ENCODE measurements around the gene NTM. TPM values are rescaled to one million over a fixed set of nuclear protein-coding genes. Genes with fewer than 3 reads are reported as not detected.

The NTM gene
- total and polyA plus RNA-seq, 12 donors, result 0.43 to 3.0 (median 1.3) TPM

DNA sequence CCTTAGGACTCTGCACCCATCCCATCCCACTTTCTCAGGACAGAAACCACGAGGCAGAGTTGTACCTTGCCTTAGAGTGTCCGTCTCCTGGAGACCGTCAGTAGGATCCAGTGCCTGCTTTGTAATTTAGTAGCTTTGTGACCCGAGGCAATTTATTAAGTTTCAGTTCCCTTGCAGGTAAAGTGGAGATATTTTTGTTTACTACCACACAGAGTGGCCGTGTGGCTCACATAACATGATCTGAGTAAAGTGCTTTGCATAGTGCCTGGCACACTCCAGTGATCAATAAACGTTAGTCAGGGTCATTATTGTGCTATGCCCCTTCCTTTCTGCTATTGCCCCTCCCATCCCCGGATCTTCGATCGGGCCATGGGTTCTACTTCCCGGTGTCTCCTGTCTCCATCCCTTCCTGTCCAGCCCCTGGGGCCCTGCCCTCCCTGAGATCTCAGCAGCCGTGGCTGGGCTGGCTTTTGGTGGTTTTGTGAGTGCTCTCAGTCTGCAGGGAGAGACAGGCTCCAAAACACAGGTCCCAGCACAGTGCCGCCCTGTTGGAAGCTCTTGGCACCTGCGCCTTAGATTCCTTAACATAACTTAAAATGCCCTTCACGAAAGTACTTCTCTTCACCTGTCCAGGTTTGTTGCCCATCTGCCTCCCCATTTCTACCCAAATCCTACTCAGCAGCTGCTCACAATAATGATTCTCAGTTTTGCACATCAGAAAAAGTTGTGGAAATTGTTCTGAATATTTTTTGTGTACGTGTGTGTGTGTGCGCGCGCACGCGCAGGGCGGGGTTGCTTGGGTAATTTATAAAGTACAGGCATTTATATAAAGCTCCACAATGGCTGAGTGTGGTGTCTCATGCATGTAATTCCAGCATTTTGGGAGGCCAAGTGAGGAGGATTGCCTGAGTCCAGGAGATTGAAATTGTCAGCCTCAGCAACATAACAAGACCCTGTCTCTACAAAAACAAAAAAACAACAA is 753.7 kb downstream of the NTM start:
- Histone ChIP-seq H3K27me3 (peaks cover 0 to 21% (median 0%) of the 10 kb centered on the region in 7 donors), H3K4me1 (peaks cover 0 to 19% (median 14%) of the 10 kb centered on the region in 9 donors)
- 78% methylated on average over 21 of the region's 21 CpGs for WGBS, 2 donors

DNA sequence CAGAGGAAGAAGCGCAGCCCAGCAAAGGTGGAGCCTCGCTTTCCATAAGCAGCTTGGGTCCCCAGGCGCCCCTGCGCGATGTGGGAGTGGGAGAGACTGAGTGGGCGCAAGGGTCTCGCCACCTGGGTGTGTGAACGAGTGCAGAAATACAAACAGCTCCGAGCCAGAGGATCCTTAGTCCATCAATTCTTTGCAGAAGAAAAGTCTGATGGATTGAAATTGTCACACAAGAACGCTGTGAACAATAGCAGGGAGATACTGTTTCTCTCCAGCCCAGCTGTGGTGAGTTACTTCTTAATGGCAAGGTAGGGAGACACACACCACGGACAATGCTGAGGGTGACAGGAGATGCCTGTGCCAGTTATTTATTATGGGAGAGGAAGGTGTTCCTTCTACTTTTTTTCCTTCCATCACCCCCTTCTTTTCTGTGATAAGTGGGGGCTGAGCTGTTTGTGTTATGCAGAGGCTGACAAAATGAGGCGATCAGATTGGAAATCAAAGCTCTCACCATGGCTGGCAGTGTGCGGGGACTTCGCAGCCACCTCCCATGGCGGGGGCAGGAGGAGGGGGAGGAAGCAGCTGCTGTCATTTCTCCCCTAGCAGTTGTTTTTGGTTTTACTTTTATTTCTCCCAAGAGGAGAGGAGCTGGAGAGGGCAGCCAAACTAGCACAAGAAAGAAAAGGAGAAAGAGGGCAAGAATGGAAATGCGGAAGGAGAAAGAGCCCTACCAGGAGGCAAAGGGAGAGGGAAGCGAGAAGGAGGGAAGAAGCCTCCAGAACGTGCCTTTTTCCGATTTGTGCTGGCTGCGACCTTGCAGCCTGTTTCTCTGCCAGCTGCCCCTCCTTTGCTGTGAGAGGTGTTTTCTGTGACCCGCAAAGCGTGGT is 755.8 kb downstream of the NTM start:
- H3K4me1 ChIP-seq, result peaks cover 0 to 19% (median 14%) of the 10 kb centered on the region in 9 donors
- H3K27ac ChIP-seq, result peak overlapping the region in 4 of 10 donors; percentile 1 to 68 (median 42)
- intact Hi-C loops (cut with DNase I), result loop anchor here in 8 of 10 donors (5.0 to 10.0 kb wide), 3 partner anchors 101 to 261 kb away; no protein-coding TSS in a partner anchor
- H3K36me3 ChIP-seq, result no peaks in the 10 kb centered on the region
- H3K27me3 ChIP-seq, result peaks cover 0 to 26% (median 0%) of the 10 kb centered on the region in 7 donors
- H3K4me3 ChIP-seq, result peak overlapping the region in 8 of 10 donors; percentile 17 to 47 (median 39)
- DNase-seq (no peak), ATAC-seq (peak in 7 of 8 donors; percentile 27 to 61 (median 53))
- WGBS, 2 donors, result 10 to 16% methylated on average over 22 of the region's 22 CpGs
- TF ChIP-seq, protein P1, sequence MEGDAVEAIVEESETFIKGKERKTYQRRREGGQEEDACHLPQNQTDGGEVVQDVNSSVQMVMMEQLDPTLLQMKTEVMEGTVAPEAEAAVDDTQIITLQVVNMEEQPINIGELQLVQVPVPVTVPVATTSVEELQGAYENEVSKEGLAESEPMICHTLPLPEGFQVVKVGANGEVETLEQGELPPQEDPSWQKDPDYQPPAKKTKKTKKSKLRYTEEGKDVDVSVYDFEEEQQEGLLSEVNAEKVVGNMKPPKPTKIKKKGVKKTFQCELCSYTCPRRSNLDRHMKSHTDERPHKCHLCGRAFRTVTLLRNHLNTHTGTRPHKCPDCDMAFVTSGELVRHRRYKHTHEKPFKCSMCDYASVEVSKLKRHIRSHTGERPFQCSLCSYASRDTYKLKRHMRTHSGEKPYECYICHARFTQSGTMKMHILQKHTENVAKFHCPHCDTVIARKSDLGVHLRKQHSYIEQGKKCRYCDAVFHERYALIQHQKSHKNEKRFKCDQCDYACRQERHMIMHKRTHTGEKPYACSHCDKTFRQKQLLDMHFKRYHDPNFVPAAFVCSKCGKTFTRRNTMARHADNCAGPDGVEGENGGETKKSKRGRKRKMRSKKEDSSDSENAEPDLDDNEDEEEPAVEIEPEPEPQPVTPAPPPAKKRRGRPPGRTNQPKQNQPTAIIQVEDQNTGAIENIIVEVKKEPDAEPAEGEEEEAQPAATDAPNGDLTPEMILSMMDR (IDR thresholded peaks at IDR 0.05), result no peak
- H3K9me3 ChIP-seq, result no peaks in the 10 kb centered on the region

More for the DNA sequence above, 753.7 kb downstream of the NTM start:
- no peak overlapping the region for H3K27ac ChIP-seq
- ATAC-seq (no peak), DNase-seq (no peak)
- H3K4me3 ChIP-seq, result no peak overlapping the region
- no peaks in the 10 kb centered on the region for H3K9me3 ChIP-seq
- intact Hi-C loops (cut with DNase I), result loop anchor here in 2 of 10 donors (10.0 kb wide), 2 partner anchors 99 to 259 kb away; no protein-coding TSS in a partner anchor
- H3K36me3 ChIP-seq, result no peaks in the 10 kb centered on the region
- TF ChIP-seq, protein P1 (IDR thresholded peaks at IDR 0.05), result no peak

DNA sequence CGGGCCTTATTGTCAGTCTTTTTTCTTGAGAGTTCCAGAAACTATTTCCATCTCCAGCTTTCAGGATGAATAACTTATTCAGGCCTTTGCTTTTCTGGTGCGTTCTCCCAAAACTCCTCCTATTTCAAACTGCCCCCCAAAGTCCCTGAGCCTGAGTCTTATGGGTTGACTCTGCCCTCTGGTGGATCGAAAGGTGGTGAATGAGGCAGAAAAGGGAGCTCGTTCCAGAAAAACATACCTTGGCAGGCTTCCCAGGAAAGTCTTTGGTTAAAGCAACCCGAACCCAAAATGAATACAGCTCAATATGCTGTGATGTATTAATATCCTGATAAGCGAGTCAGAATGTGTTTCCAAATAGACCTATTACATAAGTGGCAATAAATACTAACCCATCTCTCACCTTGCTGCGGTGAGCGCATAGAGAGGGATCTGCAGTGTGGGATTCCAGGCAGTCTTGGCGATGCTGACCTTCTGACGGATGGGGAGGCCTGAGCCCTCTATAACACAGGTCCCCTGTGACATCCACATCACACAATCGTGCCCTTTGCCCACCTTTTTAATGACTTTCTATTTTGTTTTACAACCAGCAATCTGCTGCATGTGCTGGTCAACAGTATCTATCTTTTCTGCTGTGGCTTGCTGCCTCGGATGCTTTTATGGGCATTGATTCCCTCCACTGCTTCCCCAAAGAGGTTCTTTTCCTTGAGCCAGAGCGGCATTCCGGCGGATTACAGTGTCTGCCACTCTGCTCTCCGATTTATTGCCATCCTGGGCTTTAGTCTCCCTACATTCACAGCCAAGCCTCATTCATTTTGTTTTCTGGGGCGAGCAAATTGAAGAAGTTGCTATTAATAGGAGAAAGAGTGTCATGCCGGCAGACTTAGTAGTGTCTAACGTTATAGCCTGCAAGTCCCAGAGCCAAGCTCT is 756.8 kb downstream of the NTM start:
- H3K4me3 ChIP-seq, result peak overlapping the region in 7 of 10 donors; percentile 17 to 47 (median 42)

More for the DNA sequence above, 756.8 kb downstream of the NTM start:
- TF ChIP-seq, protein P1 (IDR thresholded peaks at IDR 0.05), result peak in 8 of 9 donors; percentile 20 to 68 (median 56)
- WGBS, 2 donors, result 47% methylated on average over 19 of the region's 19 CpGs
- ATAC-seq (peak; percentile 20 to 78 (median 74)), DNase-seq (peak in 1 of 2 donors; percentile 73)
- Histone ChIP-seq H3K27ac (peak overlapping the region in 2 of 10 donors; percentile 56 to 68), H3K27me3 (peaks cover 0 to 30% (median 0%) of the 10 kb centered on the region in 7 donors), H3K36me3 (no peaks in the 10 kb centered on the region), H3K4me1 (peaks cover 0 to 19% (median 14%) of the 10 kb centered on the region in 9 donors), H3K9me3 (no peaks in the 10 kb centered on the region)
- intact Hi-C loops (cut with DNase I), result loop anchor here in 8 of 10 donors (5.0 to 10.0 kb wide), 3 partner anchors 102 to 262 kb away; no protein-coding TSS in a partner anchor
